Right lobe of liver (tissue), 4 donors: ENCODE data around the gene LZTFL1.

ENCODE experiments used
- POLR2A ChIP-seq: fragments of 450-650 bp; IDR thresholded peaks from one replicate; pipeline ENCODE4 v1.6.1; 2017; ENCODE audit warnings: antibody characterized with exemption, mild to moderate bottlenecking
- TF ChIP-seq, protein P1 (sequence below), 4 donors: fragments of 200-600 bp in 3 of 4; fragments of 450-650 bp in 1 of 4; IDR thresholded peaks; one replicate each; pipeline versions ENCODE4 v1.5.1 to v1.8.0; 2016 to 2022; ENCODE audit warnings: antibody characterized with exemption in 4 of 4, mild to moderate bottlenecking in 2 of 4
- donor health status: DM: no; HTN: no; CAD: no.
- donor health status: DM: no; HTN: no; CAD: no.
- donor health status: DM: no; HTN: yes; CAD: no.

DNA sequence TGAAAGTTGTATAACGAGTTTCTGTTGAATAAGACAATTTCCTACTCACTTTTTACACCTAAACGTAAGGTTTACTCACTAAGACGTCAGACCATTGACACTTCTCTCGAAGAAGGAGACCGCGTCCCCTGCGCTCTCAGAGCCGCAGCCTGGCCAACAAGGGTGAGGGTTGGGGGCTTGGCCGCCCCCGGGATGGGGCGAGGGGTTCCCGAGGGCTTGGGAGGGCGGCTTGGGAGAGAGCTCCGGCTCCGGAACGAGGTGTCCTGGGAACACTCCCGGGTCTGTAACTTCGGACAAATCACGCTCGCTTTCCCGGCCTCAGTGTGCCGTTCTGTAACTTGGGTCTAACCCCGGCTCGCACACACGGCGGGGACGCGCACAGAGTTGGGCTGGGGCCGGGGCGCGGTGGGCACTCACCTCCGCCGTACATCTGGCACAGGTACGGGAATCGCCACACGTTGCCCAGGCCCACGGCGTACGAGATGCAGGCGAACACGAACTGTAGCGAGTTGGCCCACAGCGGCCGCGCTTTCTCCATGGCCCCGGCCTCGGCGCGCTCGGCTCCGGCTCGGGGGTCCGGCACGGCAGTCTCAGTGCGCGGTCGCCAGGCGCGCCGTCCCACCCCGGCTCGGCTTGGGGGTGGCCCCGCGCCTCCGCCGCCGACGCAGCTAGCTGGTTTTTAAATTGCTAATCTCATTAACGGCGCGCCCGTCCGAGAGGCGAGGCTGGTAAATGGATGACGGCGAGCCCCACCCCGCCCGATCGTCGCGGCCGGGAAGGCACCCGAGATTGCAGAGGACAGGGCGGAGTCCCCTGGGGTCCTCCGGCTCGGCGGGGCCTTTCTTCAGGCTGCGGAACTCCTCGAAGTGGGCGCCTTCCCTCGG, 45.8 kb downstream of the LZTFL1 start, which contains the start of gene SLC6A20:
- TF ChIP-seq, protein P1, sequence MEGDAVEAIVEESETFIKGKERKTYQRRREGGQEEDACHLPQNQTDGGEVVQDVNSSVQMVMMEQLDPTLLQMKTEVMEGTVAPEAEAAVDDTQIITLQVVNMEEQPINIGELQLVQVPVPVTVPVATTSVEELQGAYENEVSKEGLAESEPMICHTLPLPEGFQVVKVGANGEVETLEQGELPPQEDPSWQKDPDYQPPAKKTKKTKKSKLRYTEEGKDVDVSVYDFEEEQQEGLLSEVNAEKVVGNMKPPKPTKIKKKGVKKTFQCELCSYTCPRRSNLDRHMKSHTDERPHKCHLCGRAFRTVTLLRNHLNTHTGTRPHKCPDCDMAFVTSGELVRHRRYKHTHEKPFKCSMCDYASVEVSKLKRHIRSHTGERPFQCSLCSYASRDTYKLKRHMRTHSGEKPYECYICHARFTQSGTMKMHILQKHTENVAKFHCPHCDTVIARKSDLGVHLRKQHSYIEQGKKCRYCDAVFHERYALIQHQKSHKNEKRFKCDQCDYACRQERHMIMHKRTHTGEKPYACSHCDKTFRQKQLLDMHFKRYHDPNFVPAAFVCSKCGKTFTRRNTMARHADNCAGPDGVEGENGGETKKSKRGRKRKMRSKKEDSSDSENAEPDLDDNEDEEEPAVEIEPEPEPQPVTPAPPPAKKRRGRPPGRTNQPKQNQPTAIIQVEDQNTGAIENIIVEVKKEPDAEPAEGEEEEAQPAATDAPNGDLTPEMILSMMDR (IDR thresholded peaks at IDR 0.05) = no peak
- no peak for TF ChIP-seq POLR2A
